Posterior vena cava (tissue), 2 donors: ENCODE results near the gene GPR107. TPM values are rescaled to one million over a fixed set of nuclear protein-coding genes. Genes with fewer than 3 reads are reported as not detected.
A peak's percentile ranks its signal among the peaks of the same experiment; 100 is the strongest.

Experiments
- DNase-seq: peaks from one replicate; pipeline ENCODE4 v3.0.0-alpha.2; 2020; ENCODE audit warnings: low spot score
- intact Hi-C, 2 donors: fragments of 100-400 bp; cut with DNase I; formaldehyde crosslinking; loops; one replicate each; pipeline versions ENCODE4 v1.14.1 to v1.14.2; 2022 to 2023
- total RNA-seq, 2 donors: library from RNA; stranded (reverse); fragmentation: NEBNext Ultra II Directional; extraction: Animal tissue kit (Norgen Biotek cat#: 25700); gene quantifications; one replicate each; pipeline ENCODE4 v1.2.1, GENCODE V29; 2021
- donor health status: DM: yes; HTN: yes; CAD: no.
- donor health status: DM: yes; HTN: yes; CAD: no.

Gene GPR107
- total RNA-seq, 2 donors from 2014 or later: 38.3 to 38.9 TPM

GRCh38 chr9:130092910-130093309, 39.2 kb downstream of the GPR107 start:
- DNase-seq: no peak
- intact Hi-C loops: no loop called here

DNA sequence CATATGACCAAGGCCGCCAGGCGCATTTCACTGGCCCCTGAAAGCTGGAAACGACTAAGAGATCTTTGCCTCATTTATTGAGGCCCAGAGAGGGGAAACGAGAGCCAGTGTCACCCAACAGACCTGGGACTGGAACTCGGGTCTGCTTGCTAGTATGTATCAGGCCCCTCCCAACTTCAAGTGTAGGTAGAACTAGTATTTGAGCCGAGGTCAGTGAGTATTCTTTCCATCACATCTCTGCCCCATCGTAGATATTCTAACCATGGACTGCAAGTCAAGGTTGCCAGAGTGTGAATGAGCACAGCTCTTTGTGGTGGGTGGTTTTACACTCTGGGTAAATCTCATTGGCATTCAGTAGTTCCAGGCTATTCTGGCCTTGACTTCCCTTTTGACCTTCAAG, 42.2 kb downstream of the GPR107 start:
- intact Hi-C loops: no loop called here
- DNase-seq: peak; percentile 24

- intact Hi-C loops: loop anchor here in 1 of 2 donors (5.0 to 10.0 kb wide), 2 partner anchors 132 to 244 kb away; no protein-coding TSS in a partner anchor
Measured at GRCh38 chr9:130100681-130101080, 47.0 kb downstream of the GPR107 start.

DNA sequence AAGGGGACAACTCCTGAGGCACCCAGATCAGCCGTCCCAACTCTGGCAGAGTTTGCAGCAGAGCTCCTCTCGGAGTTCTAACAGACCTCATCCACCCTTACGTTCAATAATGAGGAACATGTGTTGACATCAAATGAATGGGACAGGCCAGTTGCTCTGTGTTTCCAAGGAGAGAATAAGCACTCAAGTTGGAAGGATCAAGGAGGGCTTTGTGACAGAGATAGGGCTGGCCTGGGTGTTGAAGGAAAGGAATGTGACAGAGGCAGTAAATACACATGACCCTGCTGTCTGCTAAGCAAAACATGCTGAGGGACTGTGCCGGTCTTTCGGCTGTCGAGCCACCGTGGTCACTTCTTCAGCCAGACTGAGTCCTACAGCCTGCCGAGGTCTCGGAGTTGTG, 48.2 kb downstream of the GPR107 start:
- DNase-seq: no peak
- intact Hi-C loops: loop anchor here in 1 of 2 donors (5.0 to 10.0 kb wide), 2 partner anchors 130 to 243 kb away; no protein-coding TSS in a partner anchor

More at GRCh38 chr9:130100681-130101080, 47.0 kb downstream of the GPR107 start:
- DNase-seq: peak; percentile 52

GRCh38 chr9:130104491-130105193, 50.9 kb downstream of the GPR107 start:
- DNase-seq: no peak
- intact Hi-C loops: loop anchor here in 1 of 2 donors (5.0 to 10.0 kb wide), 2 partner anchors 128 to 240 kb away; no protein-coding TSS in a partner anchor

DNA sequence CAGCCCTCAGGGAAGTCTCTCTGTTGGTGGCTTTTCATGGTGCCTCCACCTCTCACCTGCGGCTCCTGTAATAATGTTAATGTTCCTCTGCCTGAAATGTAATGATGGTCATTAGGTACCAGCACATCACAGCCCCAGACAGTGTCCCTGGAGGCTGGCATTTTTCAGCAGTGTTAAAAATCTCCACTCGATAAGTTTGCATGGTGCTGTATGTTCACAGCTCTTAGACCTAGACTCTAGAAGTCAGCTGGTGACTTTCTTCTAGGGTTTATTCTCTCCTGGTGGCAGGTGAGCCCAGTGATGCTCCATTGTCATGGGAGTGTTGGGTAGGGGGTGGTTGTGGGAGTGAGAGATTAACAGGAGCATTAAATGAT, 53.1 kb downstream of the GPR107 start:
- intact Hi-C loops: loop anchor here in 1 of 2 donors (10.0 kb wide), 1 partner anchor 238 kb away; no protein-coding TSS in a partner anchor
- DNase-seq: no peak

DNA sequence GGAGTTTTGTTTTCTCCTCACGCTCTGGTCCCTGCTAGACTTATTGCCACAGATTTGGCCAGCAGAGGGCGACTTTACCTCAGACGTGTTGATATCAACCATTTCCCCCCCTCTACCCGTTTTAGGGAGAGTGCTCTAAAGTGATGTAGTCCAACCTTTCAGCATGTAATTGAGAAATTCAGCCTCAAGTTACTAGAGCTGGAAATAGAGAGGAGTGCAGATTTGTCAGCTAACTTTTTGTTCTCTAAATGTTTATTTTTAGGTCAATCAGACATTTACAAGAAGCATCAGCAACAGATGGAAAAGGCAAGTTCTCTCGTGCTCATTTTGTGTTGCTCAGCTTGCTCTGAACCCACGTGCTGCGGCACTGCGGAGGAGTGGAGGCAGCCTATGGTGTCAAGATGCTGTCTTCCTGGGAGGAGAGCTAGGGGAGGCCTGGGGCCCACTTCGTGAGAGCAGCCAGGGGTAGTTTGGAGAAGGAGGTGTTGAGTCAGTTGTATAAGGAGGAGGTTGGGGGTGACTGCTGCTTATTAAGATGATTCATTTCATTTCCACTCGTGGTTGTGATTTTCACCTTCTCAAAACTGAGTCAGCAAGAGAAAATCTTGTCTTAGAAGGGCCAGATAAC, 53.6 kb downstream of the GPR107 start:
- intact Hi-C loops: loop anchor here in 1 of 2 donors (10.0 kb wide), 1 partner anchor 237 kb away; no protein-coding TSS in a partner anchor
- DNase-seq: peak; percentile 96

- no peak for DNase-seq
Measured at GRCh38 chr9:130107955-130108354, 54.2 kb downstream of the GPR107 start.

GRCh38 chr9:130110166-130110565, 56.5 kb downstream of the GPR107 start:
- DNase-seq: no peak
- intact Hi-C loops: loop anchor here in 1 of 2 donors (5.0 kb wide), 1 partner anchor 127 kb away; no protein-coding TSS in a partner anchor

More at GRCh38 chr9:130107955-130108354, 54.2 kb downstream of the GPR107 start:
- intact Hi-C loops: loop anchor here in 1 of 2 donors (10.0 kb wide), 1 partner anchor 237 kb away; no protein-coding TSS in a partner anchor

DNA sequence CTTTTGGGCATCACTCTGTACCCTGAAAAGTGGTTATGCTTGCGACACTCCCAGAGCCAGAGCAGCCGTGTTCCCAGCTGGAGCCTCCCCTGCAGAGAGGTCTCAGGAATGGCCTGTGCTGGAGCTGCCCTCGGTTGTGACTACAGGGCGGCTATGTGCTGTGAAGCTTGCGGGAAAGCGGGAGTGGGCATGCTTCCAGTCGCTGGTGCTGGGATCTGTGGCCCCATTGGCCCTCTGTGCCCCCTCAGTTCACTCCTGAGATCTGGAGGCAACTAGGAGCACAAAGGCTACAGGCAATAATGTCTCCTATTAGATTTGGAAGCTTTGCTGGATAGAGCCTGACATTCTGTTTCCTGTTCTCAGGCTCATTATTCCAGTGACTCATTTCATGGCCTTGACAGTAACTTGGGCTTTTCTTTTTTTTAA, 56.9 kb downstream of the GPR107 start:
- DNase-seq: peak; percentile 77
- intact Hi-C loops: loop anchor here in 1 of 2 donors (5.0 kb wide), 1 partner anchor 127 kb away; no protein-coding TSS in a partner anchor

DNA sequence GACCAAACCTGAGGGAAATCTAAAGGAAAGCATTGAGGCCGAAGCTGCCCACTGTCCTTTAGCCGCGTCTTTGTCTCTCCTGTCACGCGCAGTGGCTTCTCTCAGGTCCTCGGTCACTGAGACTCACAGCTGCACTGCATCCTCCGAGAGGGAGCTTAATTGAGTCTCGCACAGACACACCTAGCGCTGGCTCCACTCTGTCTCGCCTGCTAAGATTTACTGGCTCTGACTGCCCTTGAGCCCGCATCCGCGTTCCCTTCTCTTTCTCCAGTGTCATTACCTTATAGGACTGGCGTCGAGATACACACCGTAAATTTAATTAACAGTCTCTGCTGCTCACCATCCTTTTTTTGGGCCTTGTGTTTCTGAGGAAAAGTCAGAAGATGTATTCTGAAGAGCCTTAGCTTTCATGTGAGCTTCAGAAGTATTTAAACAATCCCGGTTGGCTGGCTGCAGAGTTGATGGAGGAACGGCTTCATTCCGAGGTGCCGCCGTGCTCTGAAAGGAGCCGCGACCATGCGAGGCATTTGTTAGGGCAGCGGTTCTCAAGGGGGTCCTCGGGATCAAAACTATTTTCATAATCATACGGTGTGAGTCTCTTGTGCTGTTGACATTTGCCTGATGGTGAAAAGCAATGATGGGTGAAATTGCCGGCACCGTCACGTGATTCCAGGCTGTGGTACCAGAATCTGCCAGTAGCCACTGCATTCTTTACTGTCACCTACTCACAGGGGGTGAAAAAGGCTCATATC, 58.3 kb downstream of the GPR107 start:
- DNase-seq: peak; percentile 23
- intact Hi-C loops: loop anchor here in 1 of 2 donors (5.0 kb wide), 1 partner anchor 125 kb away; no protein-coding TSS in a partner anchor

GRCh38 chr9:130112538-130113151, 58.9 kb downstream of the GPR107 start:
- intact Hi-C loops: loop anchor here in 1 of 2 donors (5.0 kb wide), 1 partner anchor 125 kb away; no protein-coding TSS in a partner anchor
- DNase-seq: peak; percentile 34

DNA sequence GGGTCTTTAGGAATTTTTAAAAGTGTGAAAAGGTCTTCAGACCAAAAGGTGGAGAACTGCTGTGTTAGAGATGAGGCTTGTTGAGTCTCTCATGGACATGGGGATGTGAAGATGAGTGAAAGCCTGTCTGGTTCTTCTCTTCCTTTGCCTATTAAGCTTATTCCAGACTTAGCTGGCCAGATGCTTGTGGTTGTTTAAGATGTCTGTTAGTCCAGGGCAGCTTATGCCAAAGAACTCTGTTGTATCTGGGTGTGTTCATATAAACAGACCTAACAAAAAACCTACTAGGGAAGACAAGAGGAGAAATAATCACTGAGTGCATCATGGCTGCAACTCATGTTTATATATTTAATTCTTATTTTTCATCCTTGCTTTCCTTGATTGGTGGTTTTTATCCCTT, 61.0 kb downstream of the GPR107 start:
- intact Hi-C loops: loop anchor here in 1 of 2 donors (5.0 kb wide), 1 partner anchor 123 kb away; no protein-coding TSS in a partner anchor

GRCh38 chr9:130116346-130116745, 62.6 kb downstream of the GPR107 start:
- intact Hi-C loops: no loop called here
- DNase-seq: no peak

More for the DNA sequence above, 61.0 kb downstream of the GPR107 start:
- no peak for DNase-seq

- intact Hi-C loops: no loop called here
- no peak for DNase-seq
Measured at GRCh38 chr9:130117376-130117775, 63.7 kb downstream of the GPR107 start.

DNA sequence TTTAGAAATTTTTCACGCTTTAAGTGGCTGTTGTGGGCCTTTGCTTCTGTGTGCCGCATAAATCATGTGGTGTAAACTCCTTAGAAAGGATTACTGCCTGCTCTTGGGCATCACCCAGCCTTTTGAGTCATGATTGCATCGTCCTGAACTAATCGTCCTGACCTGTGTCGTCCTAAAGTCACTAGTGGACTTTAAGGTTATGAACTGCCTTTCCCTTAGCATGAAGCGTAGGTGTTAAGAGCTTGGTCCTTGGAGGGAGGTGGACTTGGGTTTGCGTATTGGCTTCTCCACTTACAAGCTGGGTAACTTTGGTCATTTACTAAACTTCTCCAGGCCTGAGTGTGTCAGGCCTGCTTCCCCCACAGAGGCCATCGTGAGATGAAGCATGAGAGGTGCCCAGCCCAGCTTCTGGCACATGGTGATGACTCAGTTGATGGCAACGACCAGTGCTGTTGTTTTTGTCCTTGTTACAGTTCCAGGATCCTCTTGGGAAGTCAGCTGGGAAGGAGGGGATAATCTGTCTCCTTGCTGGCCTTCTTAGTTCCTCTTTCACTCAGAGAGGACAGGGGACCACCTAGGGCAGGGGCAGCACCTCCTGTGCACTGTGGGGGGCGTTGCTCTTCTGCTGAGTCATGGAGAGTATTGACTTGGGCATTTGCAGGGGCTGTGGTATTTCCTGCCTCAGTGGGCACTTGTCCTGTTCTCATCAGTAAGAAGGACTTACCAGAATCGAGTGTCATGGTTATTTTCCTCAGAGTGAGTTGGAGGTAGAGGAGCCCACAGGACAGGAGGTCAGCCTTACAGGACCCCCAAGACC, 64.3 kb downstream of the GPR107 start:
- intact Hi-C loops: no loop called here
- DNase-seq: no peak

GRCh38 chr9:130118841-130119518, 65.3 kb downstream of the GPR107 start:
- DNase-seq: no peak
- intact Hi-C loops: no loop called here
